ENCODE measurements around the gene CEP63. TPM values are rescaled to one million over a fixed set of nuclear protein-coding genes. Genes with fewer than 3 reads are reported as not detected.

The CEP63 gene
- total RNA-seq, 1 donor from 2014 or later = 24.8 TPM

DNA sequence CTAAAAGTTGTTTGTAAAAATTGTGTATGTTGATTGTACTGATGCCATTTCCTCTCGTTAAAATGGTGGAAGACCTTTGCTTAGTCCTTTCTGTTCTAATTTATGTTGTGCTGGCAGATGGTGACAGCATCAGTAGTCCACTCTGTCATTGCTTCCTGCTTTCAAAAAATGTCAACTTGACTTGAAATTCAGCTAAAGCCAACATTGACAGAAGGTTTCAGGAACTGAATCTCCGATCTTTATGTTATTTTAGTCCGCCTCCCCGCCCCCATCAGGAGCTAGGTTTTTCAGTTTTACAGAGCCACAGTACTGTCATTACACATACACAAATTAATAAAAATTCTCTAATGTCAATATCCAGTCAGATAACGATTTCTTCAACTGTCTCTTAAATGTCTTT is 1.5 kb downstream of the CEP63 start:
- H3K9me3 Mint-ChIP-seq (ENCODE audit: low read depth) = no peaks in the 10 kb centered on the region
- H3K4me1 Mint-ChIP-seq (ENCODE audit: low read depth) = peaks cover 51% of the 10 kb centered on the region
- peak overlapping the region; percentile 92 for H3K4me3 Mint-ChIP-seq (ENCODE audit: unreplicated experiment)
- TF ChIP-seq, protein P1, sequence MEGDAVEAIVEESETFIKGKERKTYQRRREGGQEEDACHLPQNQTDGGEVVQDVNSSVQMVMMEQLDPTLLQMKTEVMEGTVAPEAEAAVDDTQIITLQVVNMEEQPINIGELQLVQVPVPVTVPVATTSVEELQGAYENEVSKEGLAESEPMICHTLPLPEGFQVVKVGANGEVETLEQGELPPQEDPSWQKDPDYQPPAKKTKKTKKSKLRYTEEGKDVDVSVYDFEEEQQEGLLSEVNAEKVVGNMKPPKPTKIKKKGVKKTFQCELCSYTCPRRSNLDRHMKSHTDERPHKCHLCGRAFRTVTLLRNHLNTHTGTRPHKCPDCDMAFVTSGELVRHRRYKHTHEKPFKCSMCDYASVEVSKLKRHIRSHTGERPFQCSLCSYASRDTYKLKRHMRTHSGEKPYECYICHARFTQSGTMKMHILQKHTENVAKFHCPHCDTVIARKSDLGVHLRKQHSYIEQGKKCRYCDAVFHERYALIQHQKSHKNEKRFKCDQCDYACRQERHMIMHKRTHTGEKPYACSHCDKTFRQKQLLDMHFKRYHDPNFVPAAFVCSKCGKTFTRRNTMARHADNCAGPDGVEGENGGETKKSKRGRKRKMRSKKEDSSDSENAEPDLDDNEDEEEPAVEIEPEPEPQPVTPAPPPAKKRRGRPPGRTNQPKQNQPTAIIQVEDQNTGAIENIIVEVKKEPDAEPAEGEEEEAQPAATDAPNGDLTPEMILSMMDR (IDR thresholded peaks at IDR 0.05) = no peak
- peak overlapping the region; percentile 84 for H3K27ac Mint-ChIP-seq (ENCODE audit: unreplicated experiment)
- DNase-seq (ENCODE audit: low spot score) = no peak
- H3K36me3 Mint-ChIP-seq (ENCODE audit: low read depth) = peaks cover 3% of the 10 kb centered on the region
- no peaks in the 10 kb centered on the region for H3K27me3 Mint-ChIP-seq (ENCODE audit: low read depth)

DNA sequence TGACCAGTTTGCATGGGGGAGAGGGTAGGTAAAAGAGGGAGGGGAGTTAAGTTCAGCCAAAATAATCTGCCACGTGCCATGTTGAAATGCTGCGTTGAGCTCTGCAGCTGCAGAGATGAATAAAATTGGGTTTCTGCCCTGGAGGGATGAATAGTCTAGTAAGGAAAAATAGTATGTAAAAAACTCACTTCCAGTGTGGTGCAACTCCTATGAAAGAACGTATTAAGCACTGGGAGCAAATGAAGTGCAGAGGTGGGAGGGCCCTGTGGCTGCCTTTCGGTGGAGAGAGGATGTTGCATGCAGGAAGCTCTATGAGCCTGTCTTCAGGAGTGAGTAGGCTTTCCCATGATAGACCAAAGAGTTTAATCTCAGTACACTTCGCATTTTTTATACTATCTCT is 8.6 kb downstream of the CEP63 start:
- TF ChIP-seq, protein P1 (IDR thresholded peaks at IDR 0.05) = no peak
- H3K9me3 Mint-ChIP-seq (ENCODE audit: low read depth) = peaks cover 5% of the 10 kb centered on the region
- no peaks in the 10 kb centered on the region for H3K27me3 Mint-ChIP-seq (ENCODE audit: low read depth)
- H3K4me3 Mint-ChIP-seq (ENCODE audit: unreplicated experiment) = no peak overlapping the region
- no peak overlapping the region for H3K27ac Mint-ChIP-seq (ENCODE audit: unreplicated experiment)
- no peak for DNase-seq (ENCODE audit: low spot score)
- peaks cover 26% of the 10 kb centered on the region for H3K4me1 Mint-ChIP-seq (ENCODE audit: low read depth)
- H3K36me3 Mint-ChIP-seq (ENCODE audit: low read depth) = peaks cover 22% of the 10 kb centered on the region

GRCh38 chr3:134495980-134496379 is 10.1 kb downstream of the CEP63 start:
- peaks cover 5% of the 10 kb centered on the region for H3K9me3 Mint-ChIP-seq (ENCODE audit: low read depth)
- TF ChIP-seq, protein P1 (IDR thresholded peaks at IDR 0.05) = no peak
- H3K36me3 Mint-ChIP-seq (ENCODE audit: low read depth) = peaks cover 22% of the 10 kb centered on the region
- peaks cover 30% of the 10 kb centered on the region for H3K4me1 Mint-ChIP-seq (ENCODE audit: low read depth)
- H3K4me3 Mint-ChIP-seq (ENCODE audit: unreplicated experiment) = no peak overlapping the region
- H3K27me3 Mint-ChIP-seq (ENCODE audit: low read depth) = no peaks in the 10 kb centered on the region
- no peak for DNase-seq (ENCODE audit: low spot score)
- H3K27ac Mint-ChIP-seq (ENCODE audit: unreplicated experiment) = no peak overlapping the region

GRCh38 chr3:134496471-134497071 is 10.7 kb downstream of the CEP63 start:
- no peak for DNase-seq (ENCODE audit: low spot score)
- H3K27ac Mint-ChIP-seq (ENCODE audit: unreplicated experiment) = no peak overlapping the region
- H3K4me1 Mint-ChIP-seq (ENCODE audit: low read depth) = peaks cover 33% of the 10 kb centered on the region
- peaks cover 5% of the 10 kb centered on the region for H3K9me3 Mint-ChIP-seq (ENCODE audit: low read depth)
- TF ChIP-seq, protein P1 (IDR thresholded peaks at IDR 0.05) = no peak
- H3K27me3 Mint-ChIP-seq (ENCODE audit: low read depth) = no peaks in the 10 kb centered on the region
- peaks cover 22% of the 10 kb centered on the region for H3K36me3 Mint-ChIP-seq (ENCODE audit: low read depth)
- no peak overlapping the region for H3K4me3 Mint-ChIP-seq (ENCODE audit: unreplicated experiment)

DNA sequence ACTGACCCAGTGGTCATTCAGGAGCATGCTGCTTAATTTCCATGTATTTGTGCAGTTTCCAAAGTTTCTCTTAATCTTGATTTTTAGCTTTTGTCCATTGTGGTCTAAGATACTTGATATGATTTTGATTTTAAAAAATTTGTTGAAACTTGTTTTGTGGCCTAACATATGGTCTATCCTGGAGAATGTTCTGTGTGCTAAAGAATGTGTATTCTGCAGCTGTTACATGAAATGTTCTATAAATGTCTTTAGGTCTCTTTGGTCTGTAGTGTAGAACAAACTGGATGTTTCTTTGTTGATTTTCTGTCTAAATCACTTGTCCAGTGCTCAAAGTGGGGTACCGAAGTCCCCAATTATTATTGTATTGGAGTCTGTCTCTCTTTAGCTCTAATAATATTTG is 17.4 kb downstream of the CEP63 start:
- H3K36me3 Mint-ChIP-seq (ENCODE audit: low read depth) = peaks cover 38% of the 10 kb centered on the region
- H3K4me3 Mint-ChIP-seq (ENCODE audit: unreplicated experiment) = no peak overlapping the region
- no peaks in the 10 kb centered on the region for H3K27me3 Mint-ChIP-seq (ENCODE audit: low read depth)
- peaks cover 19% of the 10 kb centered on the region for H3K4me1 Mint-ChIP-seq (ENCODE audit: low read depth)
- H3K9me3 Mint-ChIP-seq (ENCODE audit: low read depth) = peaks cover 36% of the 10 kb centered on the region
- TF ChIP-seq, protein P1 (IDR thresholded peaks at IDR 0.05) = no peak
- DNase-seq (ENCODE audit: low spot score) = no peak
- no peak overlapping the region for H3K27ac Mint-ChIP-seq (ENCODE audit: unreplicated experiment)

All from chondrocyte (in vitro differentiated cells).